ENCODE data around the gene CDH13. TPM values are rescaled to one million over a fixed set of nuclear protein-coding genes. Genes with fewer than 3 reads are reported as not detected.

The CDH13 gene
- total and polyA plus RNA-seq, 2 donors (not counting 3 experiments of a cell fraction or from before 2014, with no cell fraction given) = 96.6 to 124 TPM

DNA sequence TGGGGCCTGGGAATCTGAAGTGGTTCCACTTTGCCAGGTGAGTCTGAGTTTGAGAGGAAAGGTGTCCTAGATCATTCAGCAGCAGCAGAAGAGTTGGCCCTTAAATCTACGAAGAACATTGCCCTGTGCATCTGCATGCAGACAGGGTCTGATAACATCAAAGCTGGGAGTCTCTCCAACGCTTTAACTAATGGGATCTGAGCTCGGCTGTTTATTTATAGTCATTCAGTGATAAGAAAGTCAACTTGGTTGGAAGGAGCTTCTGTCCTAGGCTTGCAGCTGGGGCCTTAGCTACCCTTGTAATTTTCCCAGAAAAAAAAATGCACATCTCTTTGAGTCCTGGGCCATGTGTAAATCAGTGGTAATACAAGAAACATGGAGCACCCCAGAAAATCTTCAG lies 763.0 kb downstream of the CDH13 start:
- Histone ChIP-seq H3K4me3 (replicated peaks in 1 of 3; ENCODE audit: insufficient read depth in 1 of 3, low read depth in 1 of 3, low read length in 3 of 3) (no peak overlapping the region), H3K9me3 (replicated peaks; ENCODE audit: control insufficient read depth, insufficient read depth, low read length) (no peaks in the 10 kb centered on the region), H3K27me3 (ENCODE audit: control insufficient read depth in 2 of 2, insufficient read depth in 2 of 2, low read length in 2 of 2) (no peaks in the 10 kb centered on the region), H2AFZ (ENCODE audit: low read depth, low read length) (no peak overlapping the region), H3K9me1 (replicated peaks; ENCODE audit: control insufficient read depth, extremely low read depth, insufficient read depth, low read length) (no peaks in the 10 kb centered on the region), H3K4me1 (ENCODE audit: control insufficient read depth, extremely low read depth, insufficient read depth, low read length) (no peaks in the 10 kb centered on the region), H4K20me1 (replicated peaks; ENCODE audit: control insufficient read depth, extremely low read depth, insufficient read depth, low read length) (no peaks in the 10 kb centered on the region), H3K79me2 (ENCODE audit: control insufficient read depth, insufficient read depth, low read length) (no peaks in the 10 kb centered on the region), H3K36me3 (ENCODE audit: control insufficient read depth in 2 of 2, extremely low read depth in 1 of 2, insufficient read depth in 2 of 2, low read length in 2 of 2) (no peaks in the 10 kb centered on the region), H3K9ac (replicated peaks; ENCODE audit: extremely low read depth, insufficient read depth, low read length) (no peak overlapping the region), H3K27ac (ENCODE audit: insufficient read depth, low read depth, low read length) (no peak overlapping the region), H3K4me2 (ENCODE audit: insufficient read depth, low read length) (no peak overlapping the region)
- ChIA-PET CTCF (no interaction called here), POLR2A (no interaction called here)
- dilution Hi-C loops (cut with MboI; ENCODE audit: extremely low pct_ligation_motif_present, low sequenced_read_pairs) (no loop called here), intact Hi-C loops (cut with micrococcal nuclease) (no loop called here)
- DNase-seq (ENCODE audit: low read depth, low spot score) (no peak), FAIRE-seq (no peak)
- TF ChIP-seq POLR2AphosphoS5 (IDR thresholded peaks at IDR 0.05; ENCODE audit: insufficient read depth, low read depth, low read length) = no peak
- no peak for TF ChIP-seq MYC (IDR thresholded peaks at IDR 0.05; ENCODE audit: low read depth, low read length)
- TF ChIP-seq CTCF (IDR thresholded peaks at IDR 0.05; ENCODE audit: extremely low read depth in 1 of 2, insufficient read depth in 1 of 2, low read depth in 1 of 2, low read length in 2 of 2) = no peak
- TF ChIP-seq, protein P1, sequence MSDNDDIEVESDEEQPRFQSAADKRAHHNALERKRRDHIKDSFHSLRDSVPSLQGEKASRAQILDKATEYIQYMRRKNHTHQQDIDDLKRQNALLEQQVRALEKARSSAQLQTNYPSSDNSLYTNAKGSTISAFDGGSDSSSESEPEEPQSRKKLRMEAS (IDR thresholded peaks at IDR 0.05; ENCODE audit: insufficient read depth, insufficient read length) = no peak
- TF ChIP-seq JUN (IDR thresholded peaks at IDR 0.05; ENCODE audit: borderline replicate concordance, insufficient read depth, insufficient read length, low read depth) = no peak
- TF ChIP-seq POLR2A (IDR thresholded peaks at IDR 0.05; ENCODE audit: low read depth, low read length) = no peak
- no peak for TF ChIP-seq EZH2 (IDR thresholded peaks at IDR 0.05; ENCODE audit: borderline replicate concordance, low read depth, low read length, severe bottlenecking)
- no peak for TF ChIP-seq FOS (IDR thresholded peaks at IDR 0.05; ENCODE audit: borderline replicate concordance, insufficient read depth, low read length)
- TF ChIP-seq GATA2 (IDR thresholded peaks at IDR 0.05; ENCODE audit: insufficient read depth, insufficient read length, low read depth, low read length) = no peak
- no TSS peak for BruUV-seq (replicated peaks)

Measured in endothelial cell of umbilical vein (primary cell).